Activated T-cell treated with anti-CD3 and anti-CD28 coated beads, Interleukin-2, amount 50 U/mL, for 4 hours (primary cell): Measurements from ENCODE around the gene CCND2. TPM values are rescaled to one million over a fixed set of nuclear protein-coding genes. Genes with fewer than 3 reads are reported as not detected.
A peak's percentile ranks its signal among the peaks of the same experiment; 100 is the strongest.

Experiments
- ATAC-seq, 2 donors: fragments of 200-7000 bp; cut with Tn5 transposase; one replicate each; pipeline ENCODE4 v1.10.0; 2021
- DNase-seq: peaks from one replicate; pipeline ENCODE4 v3.0.0-alpha.2; 2020
- H3K27me3 Mint-ChIP-seq: one replicate; pipeline ENCODE4 v1.8.0; 2021; ENCODE audit warnings: low read depth, mixed read lengths
- H3K36me3 Mint-ChIP-seq: one replicate; pipeline ENCODE4 v1.8.0; 2022; ENCODE audit warnings: mixed read lengths; ENCODE audit not compliant: insufficient read depth
- H3K4me1 Mint-ChIP-seq: one replicate; pipeline ENCODE4 v1.8.0; 2021; ENCODE audit warnings: low read depth, mixed read lengths
- H3K4me3 Mint-ChIP-seq: one replicate; pipeline ENCODE4 v1.8.0; 2021; ENCODE audit warnings: mild to moderate bottlenecking, moderate library complexity, mixed read lengths
- H3K9me3 Mint-ChIP-seq: one replicate; pipeline ENCODE4 v1.8.0; 2021; ENCODE audit warnings: mixed read lengths
- total RNA-seq, 3 donors: library from RNA; stranded (reverse); gene quantifications; one replicate each; pipeline ENCODE4 v1.2.1, GENCODE V29; 2021

The CCND2 gene
- total RNA-seq, 3 donors from 2014 or later = 867 to 1,094 (median 990) TPM

- H3K4me3 Mint-ChIP-seq = peak overlapping the region; percentile 44
- ATAC-seq = peak; percentile 84 to 85
- H3K27me3 Mint-ChIP-seq = no peaks in the 10 kb centered on the region
- peaks cover 86% of the 10 kb centered on the region for H3K4me1 Mint-ChIP-seq
- no peak for DNase-seq
- H3K36me3 Mint-ChIP-seq = peaks cover 78% of the 10 kb centered on the region
- no peaks in the 10 kb centered on the region for H3K9me3 Mint-ChIP-seq
Measured at GRCh38 chr12:4287325-4288211, 14.0 kb downstream of the CCND2 start.

GRCh38 chr12:4288296-4289131, 15.0 kb downstream of the CCND2 start:
- no peaks in the 10 kb centered on the region for H3K9me3 Mint-ChIP-seq
- H3K4me3 Mint-ChIP-seq = peak overlapping the region; percentile 44
- peaks cover 86% of the 10 kb centered on the region for H3K4me1 Mint-ChIP-seq
- ATAC-seq (peak in 1 of 2 donors; percentile 23), DNase-seq (no peak)
- peaks cover 81% of the 10 kb centered on the region for H3K36me3 Mint-ChIP-seq
- H3K27me3 Mint-ChIP-seq = no peaks in the 10 kb centered on the region

DNA sequence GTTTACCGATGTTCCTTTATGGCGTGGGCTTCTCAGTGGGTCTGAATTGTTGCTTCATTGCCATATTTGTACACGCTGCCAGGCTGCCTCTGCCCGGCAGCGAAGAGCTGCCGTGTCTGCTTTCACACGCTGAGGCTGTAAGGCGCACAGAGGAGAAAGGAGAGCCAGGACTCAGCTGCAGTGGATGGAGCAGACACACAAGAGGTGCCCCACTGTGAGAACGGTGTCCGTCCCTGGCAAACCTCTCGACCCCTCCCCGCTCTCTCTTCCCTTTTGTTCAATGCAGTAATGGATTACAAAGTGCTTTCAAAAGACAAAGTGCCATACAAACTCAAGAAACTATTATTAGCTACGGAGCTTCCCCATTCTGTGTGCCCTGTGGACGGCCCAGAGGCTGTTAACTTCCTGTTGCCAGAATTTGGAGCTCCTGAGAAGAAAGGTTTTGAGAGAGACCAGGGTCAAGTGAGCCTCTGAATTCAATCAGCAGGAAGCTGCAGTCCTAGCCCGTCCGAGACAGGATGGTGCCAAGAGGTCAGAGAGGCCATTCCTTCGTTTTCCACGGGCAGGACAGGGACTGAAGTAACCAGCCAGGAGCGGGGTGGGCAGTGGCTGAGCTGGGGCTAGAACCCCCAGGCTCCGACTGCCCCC, 15.8 kb downstream of the CCND2 start:
- H3K36me3 Mint-ChIP-seq = peaks cover 80% of the 10 kb centered on the region
- H3K9me3 Mint-ChIP-seq = no peaks in the 10 kb centered on the region
- ATAC-seq (no peak), DNase-seq (no peak)
- peaks cover 88% of the 10 kb centered on the region for H3K4me1 Mint-ChIP-seq
- no peaks in the 10 kb centered on the region for H3K27me3 Mint-ChIP-seq
- H3K4me3 Mint-ChIP-seq = no peak overlapping the region

DNA sequence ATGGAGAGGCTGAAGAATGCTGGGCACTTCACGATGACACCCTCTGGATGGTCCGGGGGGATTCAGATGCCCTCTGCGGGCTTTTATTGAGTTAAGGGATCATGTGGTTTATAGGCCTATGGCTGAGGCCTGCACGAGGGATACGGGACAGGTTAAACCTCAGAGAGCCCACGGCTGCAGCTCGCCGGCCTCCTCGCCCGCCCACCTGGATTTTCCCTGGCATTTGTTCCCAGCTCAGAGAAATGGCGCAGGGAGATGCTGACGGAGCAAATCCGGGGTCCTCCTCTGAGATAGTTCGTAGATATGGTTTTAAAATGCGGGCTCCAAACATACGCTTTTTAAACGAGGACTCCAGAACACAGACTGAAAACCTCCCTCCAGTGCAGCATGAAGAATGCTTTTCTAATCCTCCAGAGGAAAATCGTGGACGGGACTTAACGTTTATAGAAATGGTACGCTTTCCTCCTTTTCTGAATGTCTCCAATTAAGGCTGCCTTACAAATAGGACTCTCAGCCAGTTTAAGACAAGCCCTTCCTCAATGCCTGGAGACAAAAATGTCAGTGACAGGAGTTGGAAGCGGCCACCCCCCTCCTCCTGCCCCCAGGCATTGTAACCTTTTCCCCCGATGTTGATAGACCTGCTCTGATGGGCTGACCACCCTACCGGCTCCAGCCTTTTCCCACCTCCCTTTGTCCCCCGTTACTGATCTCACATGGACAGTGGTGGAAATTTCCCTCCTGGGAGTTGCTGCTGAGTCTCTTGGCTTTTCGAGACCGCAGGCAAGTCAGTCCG, 16.6 kb downstream of the CCND2 start:
- no peak overlapping the region for H3K4me3 Mint-ChIP-seq
- DNase-seq (no peak), ATAC-seq (no peak)
- peaks cover 79% of the 10 kb centered on the region for H3K36me3 Mint-ChIP-seq
- H3K4me1 Mint-ChIP-seq = peaks cover 92% of the 10 kb centered on the region
- no peaks in the 10 kb centered on the region for H3K9me3 Mint-ChIP-seq
- no peaks in the 10 kb centered on the region for H3K27me3 Mint-ChIP-seq

DNA sequence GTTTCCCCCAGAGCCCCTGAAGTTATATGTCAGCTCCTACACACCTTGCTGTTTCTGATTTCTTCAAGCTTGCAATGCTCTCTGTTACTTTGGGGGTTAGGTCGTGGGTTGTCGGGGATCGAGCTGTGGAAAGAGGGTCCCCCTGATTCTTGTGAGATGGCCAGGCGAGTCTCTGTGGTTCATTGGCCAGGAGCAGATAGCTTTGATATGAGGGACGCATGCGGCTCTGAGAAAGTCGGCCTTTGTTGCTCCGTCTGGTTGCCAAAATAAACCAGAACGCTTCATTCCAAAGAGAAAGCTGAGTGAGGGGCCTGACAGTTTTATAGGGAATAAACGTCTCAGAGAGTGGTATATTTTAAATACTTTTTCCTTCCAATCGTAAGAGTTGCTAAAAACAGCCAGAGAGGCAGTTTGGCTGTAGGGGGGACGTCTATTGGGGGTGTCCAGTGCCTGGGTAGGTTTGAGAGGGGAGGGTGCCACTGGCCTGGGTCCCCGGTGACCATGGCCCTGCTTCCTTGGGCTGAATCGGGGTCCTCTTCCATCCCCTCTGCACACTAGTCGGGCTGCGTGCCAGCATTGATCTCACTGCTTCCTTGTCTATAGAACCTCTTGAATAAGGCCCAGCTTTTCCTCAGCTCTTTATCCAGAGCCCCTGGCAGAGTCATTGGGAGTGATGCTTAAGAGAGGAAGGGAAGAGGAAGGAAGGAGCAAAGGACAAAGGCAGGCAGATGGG, 18.9 kb downstream of the CCND2 start:
- Mint-ChIP-seq H3K9me3 (no peaks in the 10 kb centered on the region), H3K4me3 (peak overlapping the region; percentile 80), H3K4me1 (peaks cover 79% of the 10 kb centered on the region), H3K36me3 (peaks cover 72% of the 10 kb centered on the region), H3K27me3 (no peaks in the 10 kb centered on the region)
- ATAC-seq = no peak
- DNase-seq = no peak

- Mint-ChIP-seq H3K36me3 (peaks cover 71% of the 10 kb centered on the region), H3K9me3 (no peaks in the 10 kb centered on the region), H3K27me3 (no peaks in the 10 kb centered on the region), H3K4me1 (peaks cover 72% of the 10 kb centered on the region), H3K4me3 (peak overlapping the region; percentile 80)
- DNase-seq = no peak
- peak; percentile 82 to 90 for ATAC-seq
Measured at GRCh38 chr12:4293299-4293965, 19.9 kb downstream of the CCND2 start.

- peaks cover 66% of the 10 kb centered on the region for H3K4me1 Mint-ChIP-seq
- DNase-seq (no peak), ATAC-seq (peak; percentile 39 to 41)
- peaks cover 69% of the 10 kb centered on the region for H3K36me3 Mint-ChIP-seq
- peak overlapping the region; percentile 80 for H3K4me3 Mint-ChIP-seq
- no peaks in the 10 kb centered on the region for H3K9me3 Mint-ChIP-seq
- no peaks in the 10 kb centered on the region for H3K27me3 Mint-ChIP-seq
Measured at GRCh38 chr12:4293966-4294505, 20.5 kb downstream of the CCND2 start.

DNA sequence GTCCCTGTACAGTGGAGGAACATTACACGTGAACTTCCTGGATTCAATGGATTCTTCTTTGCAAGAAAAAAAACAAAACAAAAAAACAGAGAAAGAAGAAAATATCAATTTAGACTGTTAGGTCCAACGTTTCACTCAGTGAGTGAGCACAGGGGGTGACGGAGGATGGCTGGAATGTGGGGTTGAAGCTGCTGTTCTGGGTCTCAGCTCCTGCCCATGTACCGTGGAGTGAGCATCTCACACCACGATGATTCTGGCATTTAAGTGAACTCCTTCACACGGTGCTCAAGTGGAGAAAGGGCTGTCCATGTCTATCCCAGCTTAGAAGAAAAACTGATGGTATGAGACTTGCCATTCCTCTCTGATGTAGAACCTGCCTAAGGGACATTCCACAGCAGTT, 23.2 kb downstream of the CCND2 start:
- Mint-ChIP-seq H3K4me3 (no peak overlapping the region), H3K4me1 (peaks cover 44% of the 10 kb centered on the region), H3K36me3 (peaks cover 74% of the 10 kb centered on the region), H3K9me3 (no peaks in the 10 kb centered on the region), H3K27me3 (no peaks in the 10 kb centered on the region)
- no peak for ATAC-seq
- DNase-seq = no peak

GRCh38 chr12:4297617-4298016, 24.1 kb downstream of the CCND2 start:
- Mint-ChIP-seq H3K27me3 (no peaks in the 10 kb centered on the region), H3K4me1 (peaks cover 36% of the 10 kb centered on the region), H3K36me3 (peaks cover 77% of the 10 kb centered on the region)

GRCh38 chr12:4300883-4301282, 27.3 kb downstream of the CCND2 start:
- peaks cover 70% of the 10 kb centered on the region for H3K36me3 Mint-ChIP-seq
- no peak for DNase-seq
- no peak for ATAC-seq
- peaks cover 6% of the 10 kb centered on the region for H3K4me1 Mint-ChIP-seq
- no peak overlapping the region for H3K4me3 Mint-ChIP-seq
- no peaks in the 10 kb centered on the region for H3K9me3 Mint-ChIP-seq
- no peaks in the 10 kb centered on the region for H3K27me3 Mint-ChIP-seq

More at GRCh38 chr12:4297617-4298016, 24.1 kb downstream of the CCND2 start:
- Mint-ChIP-seq H3K4me3 (no peak overlapping the region), H3K9me3 (no peaks in the 10 kb centered on the region)
- DNase-seq = no peak
- ATAC-seq = no peak

- DNase-seq (no peak), ATAC-seq (no peak)
- Mint-ChIP-seq H3K27me3 (no peaks in the 10 kb centered on the region), H3K4me1 (peaks cover 2% of the 10 kb centered on the region), H3K4me3 (no peak overlapping the region), H3K9me3 (no peaks in the 10 kb centered on the region), H3K36me3 (peaks cover 68% of the 10 kb centered on the region)
Measured at GRCh38 chr12:4301932-4302501, 28.5 kb downstream of the CCND2 start.

GRCh38 chr12:4302881-4303280, 29.3 kb downstream of the CCND2 start:
- H3K4me3 Mint-ChIP-seq = no peak overlapping the region
- peaks cover 2% of the 10 kb centered on the region for H3K4me1 Mint-ChIP-seq
- DNase-seq = no peak
- H3K9me3 Mint-ChIP-seq = no peaks in the 10 kb centered on the region
- peaks cover 70% of the 10 kb centered on the region for H3K36me3 Mint-ChIP-seq
- ATAC-seq = no peak
- no peaks in the 10 kb centered on the region for H3K27me3 Mint-ChIP-seq
